T-helper 2 cell treated with Interferon-gamma antibody and Interleukin-4, amounts not matched to agents 5 μg/mL and 100 μg/mL, for 36 hours (primary cell): Measurements from ENCODE around the gene BSX.

ENCODE experiments used
- DNase-seq: peaks from one replicate; pipeline ENCODE4 v3.0.0; 2021; ENCODE audit warnings: low spot score
- H3K27ac Mint-ChIP-seq: one replicate; pipeline ENCODE4 v1.8.0; 2021; ENCODE audit warnings: mild to moderate bottlenecking, mixed read lengths
- H3K27me3 Mint-ChIP-seq: one replicate; pipeline ENCODE4 v1.8.0; 2021; ENCODE audit warnings: low read depth, mixed read lengths
- H3K36me3 Mint-ChIP-seq: one replicate; pipeline ENCODE4 v1.8.0; 2021; ENCODE audit warnings: low read depth, mixed read lengths
- H3K4me1 Mint-ChIP-seq: one replicate; pipeline ENCODE4 v1.8.0; 2021; ENCODE audit warnings: low read depth, mixed read lengths
- H3K4me3 Mint-ChIP-seq: one replicate; pipeline ENCODE4 v1.8.0; 2022; ENCODE audit warnings: mild to moderate bottlenecking, moderate library complexity, mixed read lengths
- H3K9me3 Mint-ChIP-seq: one replicate; pipeline ENCODE4 v1.8.0; 2021; ENCODE audit warnings: mixed read lengths

BSX gene

GRCh38 chr11:122981388-122982264 is at the start of gene BSX:
Gene BSX, minus strand, starts transcription at chr11:122981834. Its CDS starts 163 bp downstream, at chr11:122981671.
- Mint-ChIP-seq H3K27ac (no peak within 1 kb of the TSS), H3K27me3 (peaks cover 89% of the 10 kb centered on the region), H3K36me3 (no peaks in the 10 kb centered on the region), H3K4me3 (no peak within 1 kb of the TSS), H3K4me1 (peaks cover 3% of the 10 kb centered on the region), H3K9me3 (no peaks in the 10 kb centered on the region)
- DNase-seq: peak; percentile 28

GRCh38 chr11:123030517-123030916 is 48.9 kb upstream of the BSX start:
- no peaks in the 10 kb centered on the region for H3K9me3 Mint-ChIP-seq
- no peak overlapping the region for H3K27ac Mint-ChIP-seq
- H3K27me3 Mint-ChIP-seq: no peaks in the 10 kb centered on the region
- H3K36me3 Mint-ChIP-seq: no peaks in the 10 kb centered on the region
- no peaks in the 10 kb centered on the region for H3K4me1 Mint-ChIP-seq
- DNase-seq: no peak
- no peak overlapping the region for H3K4me3 Mint-ChIP-seq

GRCh38 chr11:123020968-123021367 is 39.3 kb upstream of the BSX start:
- peaks cover 8% of the 10 kb centered on the region for H3K4me1 Mint-ChIP-seq
- H3K36me3 Mint-ChIP-seq: no peaks in the 10 kb centered on the region
- H3K27ac Mint-ChIP-seq: no peak overlapping the region
- DNase-seq: no peak
- H3K4me3 Mint-ChIP-seq: no peak overlapping the region
- no peaks in the 10 kb centered on the region for H3K9me3 Mint-ChIP-seq
- peaks cover 14% of the 10 kb centered on the region for H3K27me3 Mint-ChIP-seq

GRCh38 chr11:123018702-123019101 is 37.1 kb upstream of the BSX start:
- no peak overlapping the region for H3K4me3 Mint-ChIP-seq

GRCh38 chr11:123011510-123011909 is 29.9 kb upstream of the BSX start:
- H3K4me3 Mint-ChIP-seq: no peak overlapping the region
- no peaks in the 10 kb centered on the region for H3K36me3 Mint-ChIP-seq
- H3K27ac Mint-ChIP-seq: no peak overlapping the region
- no peak for DNase-seq
- no peaks in the 10 kb centered on the region for H3K4me1 Mint-ChIP-seq
- peaks cover 5% of the 10 kb centered on the region for H3K27me3 Mint-ChIP-seq
- H3K9me3 Mint-ChIP-seq: no peaks in the 10 kb centered on the region

More at GRCh38 chr11:123018702-123019101, 37.1 kb upstream of the BSX start:
- DNase-seq: no peak
- Mint-ChIP-seq H3K9me3 (no peaks in the 10 kb centered on the region), H3K27me3 (peaks cover 15% of the 10 kb centered on the region), H3K27ac (no peak overlapping the region), H3K4me1 (peaks cover 8% of the 10 kb centered on the region), H3K36me3 (no peaks in the 10 kb centered on the region)

- Mint-ChIP-seq H3K9me3 (no peaks in the 10 kb centered on the region), H3K4me3 (no peak overlapping the region), H3K4me1 (no peaks in the 10 kb centered on the region), H3K36me3 (no peaks in the 10 kb centered on the region), H3K27me3 (peaks cover 5% of the 10 kb centered on the region), H3K27ac (no peak overlapping the region)
- DNase-seq: no peak
These were observed 25.4 kb upstream of the BSX start for GRCh38 chr11:123006860-123007542.

- DNase-seq: no peak
- peaks cover 16% of the 10 kb centered on the region for H3K27me3 Mint-ChIP-seq
- no peaks in the 10 kb centered on the region for H3K4me1 Mint-ChIP-seq
- H3K9me3 Mint-ChIP-seq: no peaks in the 10 kb centered on the region
- H3K4me3 Mint-ChIP-seq: no peak overlapping the region
- no peak overlapping the region for H3K27ac Mint-ChIP-seq
- H3K36me3 Mint-ChIP-seq: no peaks in the 10 kb centered on the region
These were observed 19.1 kb upstream of the BSX start for GRCh38 chr11:123000721-123001120.

- no peak for DNase-seq
- H3K27ac Mint-ChIP-seq: no peak overlapping the region
- H3K4me1 Mint-ChIP-seq: no peaks in the 10 kb centered on the region
- H3K4me3 Mint-ChIP-seq: no peak overlapping the region
- peaks cover 19% of the 10 kb centered on the region for H3K27me3 Mint-ChIP-seq
- no peaks in the 10 kb centered on the region for H3K36me3 Mint-ChIP-seq
- H3K9me3 Mint-ChIP-seq: no peaks in the 10 kb centered on the region
These were observed 17.2 kb upstream of the BSX start for GRCh38 chr11:122998727-122999366.

- no peaks in the 10 kb centered on the region for H3K36me3 Mint-ChIP-seq
- no peaks in the 10 kb centered on the region for H3K4me1 Mint-ChIP-seq
These were observed 13.9 kb upstream of the BSX start for GRCh38 chr11:122995526-122995925.

GRCh38 chr11:122984186-122985011 is 2.8 kb upstream of the BSX start:
- no peak for DNase-seq
- no peaks in the 10 kb centered on the region for H3K36me3 Mint-ChIP-seq
- peaks cover 77% of the 10 kb centered on the region for H3K27me3 Mint-ChIP-seq
- H3K9me3 Mint-ChIP-seq: no peaks in the 10 kb centered on the region
- no peaks in the 10 kb centered on the region for H3K4me1 Mint-ChIP-seq
- no peak overlapping the region for H3K27ac Mint-ChIP-seq
- H3K4me3 Mint-ChIP-seq: peak overlapping the region; percentile 76

More at GRCh38 chr11:122995526-122995925, 13.9 kb upstream of the BSX start:
- no peak for DNase-seq
- H3K27ac Mint-ChIP-seq: no peak overlapping the region
- H3K4me3 Mint-ChIP-seq: no peak overlapping the region
- no peaks in the 10 kb centered on the region for H3K9me3 Mint-ChIP-seq
- peaks cover 13% of the 10 kb centered on the region for H3K27me3 Mint-ChIP-seq

GRCh38 chr11:122983438-122984185 is 2.0 kb upstream of the BSX start:
- Mint-ChIP-seq H3K4me1 (no peaks in the 10 kb centered on the region), H3K27me3 (peaks cover 84% of the 10 kb centered on the region), H3K36me3 (no peaks in the 10 kb centered on the region), H3K27ac (no peak overlapping the region), H3K4me3 (peak overlapping the region; percentile 44), H3K9me3 (no peaks in the 10 kb centered on the region)
- no peak for DNase-seq

- no peaks in the 10 kb centered on the region for H3K9me3 Mint-ChIP-seq
- peaks cover 90% of the 10 kb centered on the region for H3K27me3 Mint-ChIP-seq
- H3K27ac Mint-ChIP-seq: no peak overlapping the region
- no peak for DNase-seq
- H3K36me3 Mint-ChIP-seq: no peaks in the 10 kb centered on the region
- no peak overlapping the region for H3K4me3 Mint-ChIP-seq
- H3K4me1 Mint-ChIP-seq: peaks cover 5% of the 10 kb centered on the region
These were observed 1.6 kb downstream of the BSX start for GRCh38 chr11:122979815-122980595.
